H1 (cell line): ENCODE results near the gene BTBD16.

ENCODE experiments used
- CREB1 ChIP-seq: IDR thresholded peaks from 2 replicates; pipeline ENCODE4 v1.6.1; 2012; ENCODE audit warnings: inconsistent platforms
- CTCF ChIP-seq, 3 experiments: IDR thresholded peaks; 1 replicate in 2 of 3; 2 replicates in 1 of 3; pipeline versions ENCODE4 v1.5.1 to v1.6.1; 2011; ENCODE audit warnings: low read length in 3 of 3, mild to moderate bottlenecking in 3 of 3, inconsistent platforms in 2 of 3, low read depth in 1 of 3, moderate library complexity in 1 of 3; ENCODE audit not compliant: insufficient read depth in 1 of 3; ENCODE audit errors: control extremely low read depth in 1 of 3
- FOSL1 ChIP-seq: IDR thresholded peaks from 2 replicates; pipeline ENCODE4 v1.6.1; 2011; ENCODE audit warnings: mild to moderate bottlenecking, low read depth, low read length, moderate library complexity; ENCODE audit not compliant: insufficient read depth
- MAX ChIP-seq: IDR thresholded peaks from 2 replicates; pipeline ENCODE4 v1.6.1; 2012; ENCODE audit warnings: inconsistent platforms
- POLR2A ChIP-seq, 2 experiments: IDR thresholded peaks; 1 replicate in 1 of 2; 2 replicates in 1 of 2; pipeline ENCODE4 v1.6.1; 2011; ENCODE audit warnings: low read depth in 2 of 2, low read length in 2 of 2, mild to moderate bottlenecking in 2 of 2; ENCODE audit errors: control extremely low read depth in 1 of 2
- RBBP5 ChIP-seq: IDR thresholded peaks from 2 replicates; pipeline ENCODE4 v1.7.1; 2012; ENCODE audit warnings: low read depth, mild to moderate bottlenecking, inconsistent platforms, low read length, moderate library complexity, borderline replicate concordance
- TAF1 ChIP-seq: IDR thresholded peaks from 2 replicates; pipeline ENCODE4 v1.6.1; 2011; ENCODE audit warnings: mild to moderate bottlenecking, low read depth, low read length
- USF2 ChIP-seq: IDR thresholded peaks from 2 replicates; pipeline ENCODE4 v1.6.1; 2011; ENCODE audit warnings: low read length, improper control_type of control experiment

GRCh38 chr10:122285506-122286444 lies 14.7 kb downstream of the BTBD16 start:
- TF ChIP-seq CTCF (IDR thresholded peaks at IDR 0.05; ENCODE audit: control extremely low read depth in 1 of 3, insufficient read depth in 1 of 3, low read depth in 1 of 3, low read length in 3 of 3) = no peak
- no peak for TF ChIP-seq MAX
- TF ChIP-seq USF2 = no peak
- TF ChIP-seq FOSL1 = no peak
- no peak for TF ChIP-seq POLR2A (IDR thresholded peaks at IDR 0.05; ENCODE audit: control extremely low read depth in 1 of 2, low read depth in 2 of 2, low read length in 2 of 2)
- TF ChIP-seq TAF1 = no peak
- no peak for TF ChIP-seq RBBP5
- no peak for TF ChIP-seq CREB1
